Lower leg skin (tissue), 3 donors: ENCODE results near the gene MAD2L1.

Experiments used
- POLR2A ChIP-seq, 2 donors: fragments of 450-650 bp; IDR thresholded peaks; one replicate each; pipeline ENCODE4 v1.6.1; 2016 to 2017; ENCODE audit warnings: antibody characterized with exemption in 2 of 2, mild to moderate bottlenecking in 1 of 2, moderate library complexity in 1 of 2
- TF ChIP-seq, protein P1 (sequence below), 3 donors: fragments of 450-650 bp; IDR thresholded peaks; one replicate each; pipeline ENCODE4 v1.5.1; 2016; ENCODE audit warnings: antibody characterized with exemption in 3 of 3, mild to moderate bottlenecking in 3 of 3, moderate library complexity in 2 of 3

DNA sequence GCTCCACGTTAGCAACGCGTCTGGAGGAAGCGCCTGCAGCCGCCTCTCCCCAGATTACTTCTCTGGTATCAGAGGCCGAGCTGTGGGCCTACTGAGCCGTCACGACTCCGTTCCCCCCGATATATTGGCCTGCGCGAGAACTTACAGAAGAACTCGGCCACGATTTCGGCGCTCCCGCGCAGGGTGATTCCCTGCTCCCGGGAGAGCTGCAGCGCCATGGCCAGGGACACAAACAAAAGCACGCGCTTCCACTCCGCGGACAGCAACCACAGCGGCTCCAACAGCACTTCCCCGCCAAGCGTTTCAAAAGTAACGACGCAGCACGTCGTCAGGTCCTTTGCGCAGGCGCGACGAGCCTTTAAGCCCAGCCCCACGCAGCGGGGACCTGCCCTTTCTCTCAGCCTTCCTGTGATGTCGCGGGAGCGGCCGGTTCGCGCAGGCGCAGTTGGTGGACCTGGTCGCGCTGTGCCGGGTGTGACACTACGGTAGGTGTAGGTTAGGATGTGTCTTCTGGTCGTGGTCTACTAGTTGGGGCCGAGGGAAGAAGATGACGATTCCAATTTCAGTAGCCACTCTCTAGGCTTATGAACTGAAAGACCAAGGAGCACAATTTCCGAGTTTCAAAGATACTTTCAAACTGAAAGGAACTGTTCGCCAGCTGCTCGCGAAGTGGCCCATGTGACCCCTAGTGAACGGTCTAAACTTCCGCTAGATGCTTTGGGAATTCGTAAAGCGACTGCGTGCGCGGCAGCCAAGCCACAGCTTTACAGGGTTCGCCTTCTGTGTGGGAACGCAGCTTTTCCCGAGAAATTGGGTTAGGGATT lies at the start of gene MAD2L1:
- TF ChIP-seq, protein P1, sequence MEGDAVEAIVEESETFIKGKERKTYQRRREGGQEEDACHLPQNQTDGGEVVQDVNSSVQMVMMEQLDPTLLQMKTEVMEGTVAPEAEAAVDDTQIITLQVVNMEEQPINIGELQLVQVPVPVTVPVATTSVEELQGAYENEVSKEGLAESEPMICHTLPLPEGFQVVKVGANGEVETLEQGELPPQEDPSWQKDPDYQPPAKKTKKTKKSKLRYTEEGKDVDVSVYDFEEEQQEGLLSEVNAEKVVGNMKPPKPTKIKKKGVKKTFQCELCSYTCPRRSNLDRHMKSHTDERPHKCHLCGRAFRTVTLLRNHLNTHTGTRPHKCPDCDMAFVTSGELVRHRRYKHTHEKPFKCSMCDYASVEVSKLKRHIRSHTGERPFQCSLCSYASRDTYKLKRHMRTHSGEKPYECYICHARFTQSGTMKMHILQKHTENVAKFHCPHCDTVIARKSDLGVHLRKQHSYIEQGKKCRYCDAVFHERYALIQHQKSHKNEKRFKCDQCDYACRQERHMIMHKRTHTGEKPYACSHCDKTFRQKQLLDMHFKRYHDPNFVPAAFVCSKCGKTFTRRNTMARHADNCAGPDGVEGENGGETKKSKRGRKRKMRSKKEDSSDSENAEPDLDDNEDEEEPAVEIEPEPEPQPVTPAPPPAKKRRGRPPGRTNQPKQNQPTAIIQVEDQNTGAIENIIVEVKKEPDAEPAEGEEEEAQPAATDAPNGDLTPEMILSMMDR (IDR thresholded peaks at IDR 0.05), result no peak
- TF ChIP-seq POLR2A (IDR thresholded peaks at IDR 0.05), result peak in 1 of 2 donors; percentile 83
